ENCODE measurements around the gene KRTAP19-8. TPM values are rescaled to one million over a fixed set of nuclear protein-coding genes. Genes with fewer than 3 reads are reported as not detected.

The KRTAP19-8 gene
- total RNA-seq = not detected in 2 replicates

GRCh38 chr21:31038376-31038775 is at the start of gene KRTAP19-8:
Gene KRTAP19-8, minus strand, starts transcription at chr21:31038476. Its CDS starts 33 bp downstream, at chr21:31038443.

Other genes starting within 250 kb of the KRTAP19-8 start
- gene KRTAP8-1, start 225.2 kb downstream of the KRTAP19-8 start, total RNA-seq = not detected in 2 replicates
- not detected in 2 replicates for gene KRTAP7-1, start 208.7 kb downstream of the KRTAP19-8 start, total RNA-seq
- not detected in 2 replicates for gene KRTAP11-1, start 156.9 kb downstream of the KRTAP19-8 start, total RNA-seq

Measured in endothelial cell of coronary artery (primary cell).